ENCODE data around the gene FBXW5. TPM values are rescaled to one million over a fixed set of nuclear protein-coding genes. Genes with fewer than 3 reads are reported as not detected.

Gene FBXW5
- total and polyA plus RNA-seq, 2 donors (not counting 3 experiments of a cell fraction or from before 2014, with no cell fraction given), result 97.3 to 151 TPM

DNA sequence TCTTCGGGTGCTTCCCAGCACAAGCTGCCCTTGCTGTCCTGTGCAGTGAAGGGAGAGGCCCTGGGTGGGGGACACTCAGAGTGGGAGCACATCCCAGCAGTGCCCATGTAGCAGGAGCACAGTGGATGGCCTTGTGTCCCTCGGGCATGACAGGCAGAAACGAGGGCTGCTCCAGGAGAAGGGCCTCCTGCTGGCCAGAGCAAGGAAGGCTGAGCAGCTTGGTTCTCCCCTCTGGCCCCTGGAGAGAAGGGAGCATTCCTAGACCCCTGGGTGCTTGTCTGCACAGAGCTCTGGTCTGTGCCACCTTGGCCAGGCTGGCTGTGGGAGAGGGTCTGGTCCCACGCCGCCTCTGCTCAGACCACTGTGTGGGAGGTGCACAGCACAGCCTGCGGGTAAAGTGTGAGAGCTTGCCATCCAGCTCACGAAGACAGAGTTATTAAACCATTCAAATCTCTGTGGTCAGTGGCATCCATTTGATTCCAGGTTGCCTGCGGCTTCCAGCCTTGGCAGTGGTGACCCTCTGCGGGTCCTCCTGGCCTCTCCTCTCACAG is 18.3 kb downstream of the FBXW5 start:
- H3K9ac ChIP-seq (replicated peaks; ENCODE audit: extremely low read depth, insufficient read depth, low read length), result no peak overlapping the region
- intact Hi-C loops (cut with micrococcal nuclease), result no loop called here
- H3K27me3 ChIP-seq (ENCODE audit: control insufficient read depth in 2 of 2, insufficient read depth in 2 of 2, low read length in 2 of 2), result no peaks in the 10 kb centered on the region
- H3K4me1 ChIP-seq (ENCODE audit: control insufficient read depth, extremely low read depth, insufficient read depth, low read length), result peaks cover 12% of the 10 kb centered on the region
- no peaks in the 10 kb centered on the region for H3K79me2 ChIP-seq (ENCODE audit: control insufficient read depth, insufficient read depth, low read length)
- no peaks in the 10 kb centered on the region for H4K20me1 ChIP-seq (replicated peaks; ENCODE audit: control insufficient read depth, extremely low read depth, insufficient read depth, low read length)
- H3K27ac ChIP-seq (ENCODE audit: insufficient read depth, low read depth, low read length), result no peak overlapping the region
- DNase-seq (ENCODE audit: low read depth, low spot score), result no peak
- no peak for FAIRE-seq
- ChIA-PET POLR2A (no interaction called here), CTCF (interaction anchor here (1.1 to 1.8 kb wide), 2 partner anchors 12 to 40 kb away, joined by 3 to 6 read pairs; no protein-coding TSS in a partner anchor)
- TF ChIP-seq, protein P1, sequence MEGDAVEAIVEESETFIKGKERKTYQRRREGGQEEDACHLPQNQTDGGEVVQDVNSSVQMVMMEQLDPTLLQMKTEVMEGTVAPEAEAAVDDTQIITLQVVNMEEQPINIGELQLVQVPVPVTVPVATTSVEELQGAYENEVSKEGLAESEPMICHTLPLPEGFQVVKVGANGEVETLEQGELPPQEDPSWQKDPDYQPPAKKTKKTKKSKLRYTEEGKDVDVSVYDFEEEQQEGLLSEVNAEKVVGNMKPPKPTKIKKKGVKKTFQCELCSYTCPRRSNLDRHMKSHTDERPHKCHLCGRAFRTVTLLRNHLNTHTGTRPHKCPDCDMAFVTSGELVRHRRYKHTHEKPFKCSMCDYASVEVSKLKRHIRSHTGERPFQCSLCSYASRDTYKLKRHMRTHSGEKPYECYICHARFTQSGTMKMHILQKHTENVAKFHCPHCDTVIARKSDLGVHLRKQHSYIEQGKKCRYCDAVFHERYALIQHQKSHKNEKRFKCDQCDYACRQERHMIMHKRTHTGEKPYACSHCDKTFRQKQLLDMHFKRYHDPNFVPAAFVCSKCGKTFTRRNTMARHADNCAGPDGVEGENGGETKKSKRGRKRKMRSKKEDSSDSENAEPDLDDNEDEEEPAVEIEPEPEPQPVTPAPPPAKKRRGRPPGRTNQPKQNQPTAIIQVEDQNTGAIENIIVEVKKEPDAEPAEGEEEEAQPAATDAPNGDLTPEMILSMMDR (IDR thresholded peaks at IDR 0.05; ENCODE audit: extremely low read depth in 1 of 2, insufficient read depth in 1 of 2, low read depth in 1 of 2, low read length in 2 of 2), result peak in 1 of 2 donors; percentile 16
- no peak for TF ChIP-seq EZH2 (IDR thresholded peaks at IDR 0.05; ENCODE audit: borderline replicate concordance, low read depth, low read length, severe bottlenecking)
- no peak for TF ChIP-seq MYC (IDR thresholded peaks at IDR 0.05; ENCODE audit: low read depth, low read length)
- BruUV-seq (replicated peaks), result no TSS peak
- H3K9me3 ChIP-seq (replicated peaks; ENCODE audit: control insufficient read depth, insufficient read depth, low read length), result no peaks in the 10 kb centered on the region
- no peak overlapping the region for H3K4me3 ChIP-seq (replicated peaks in 1 of 3; ENCODE audit: insufficient read depth in 1 of 3, low read depth in 1 of 3, low read length in 3 of 3)
- no peaks in the 10 kb centered on the region for H3K9me1 ChIP-seq (replicated peaks; ENCODE audit: control insufficient read depth, extremely low read depth, insufficient read depth, low read length)
- H2AFZ ChIP-seq (ENCODE audit: low read depth, low read length), result no peak overlapping the region
- no peak overlapping the region for H3K4me2 ChIP-seq (ENCODE audit: insufficient read depth, low read length)
- peaks cover 0 to 14% of the 10 kb centered on the region in 2 experiments for H3K36me3 ChIP-seq (ENCODE audit: control insufficient read depth in 2 of 2, extremely low read depth in 1 of 2, insufficient read depth in 2 of 2, low read length in 2 of 2)
- dilution Hi-C loops (cut with MboI; ENCODE audit: extremely low pct_ligation_motif_present, low sequenced_read_pairs), result loop anchor here (25.0 kb wide), 1 partner anchor 114 kb away; the partner anchor contains the start of gene RABL6

All from endothelial cell of umbilical vein (primary cell).